IPS-20b (cell line): Measurements from ENCODE around the gene CELA2A.

Source experiments
- H3K27ac ChIP-seq: one replicate; pipeline ENCODE4 v1.5.1; 2013; ENCODE audit warnings: low read length
- H3K27me3 ChIP-seq: 2 replicates; pipeline ENCODE4 v1.6.1; 2013; ENCODE audit warnings: mild to moderate bottlenecking, low read length, inconsistent platforms; ENCODE audit not compliant: insufficient read depth
- H3K36me3 ChIP-seq: 2 replicates; pipeline ENCODE4 v1.6.1; 2013; ENCODE audit warnings: low read depth, mild to moderate bottlenecking, inconsistent platforms, low read length, moderate library complexity; ENCODE audit not compliant: insufficient read depth
- H3K4me1 ChIP-seq: 2 replicates; pipeline ENCODE4 v1.6.1; 2013; ENCODE audit warnings: mild to moderate bottlenecking, control low read depth, inconsistent platforms, low read length, moderate library complexity; ENCODE audit not compliant: insufficient read depth
- H3K4me3 ChIP-seq: 2 replicates; pipeline ENCODE4 v1.5.1; 2013; ENCODE audit warnings: mild to moderate bottlenecking, low read length, inconsistent platforms
- H3K9ac ChIP-seq: 2 replicates; pipeline ENCODE4 v1.6.1; 2013; ENCODE audit warnings: low read depth, mild to moderate bottlenecking, inconsistent platforms, low read length, moderate library complexity
- H3K9me3 ChIP-seq: 2 replicates; pipeline ENCODE4 v1.6.1; 2013; ENCODE audit warnings: mild to moderate bottlenecking, low read depth, low read length, inconsistent platforms; ENCODE audit not compliant: insufficient read depth

CELA2A gene

DNA sequence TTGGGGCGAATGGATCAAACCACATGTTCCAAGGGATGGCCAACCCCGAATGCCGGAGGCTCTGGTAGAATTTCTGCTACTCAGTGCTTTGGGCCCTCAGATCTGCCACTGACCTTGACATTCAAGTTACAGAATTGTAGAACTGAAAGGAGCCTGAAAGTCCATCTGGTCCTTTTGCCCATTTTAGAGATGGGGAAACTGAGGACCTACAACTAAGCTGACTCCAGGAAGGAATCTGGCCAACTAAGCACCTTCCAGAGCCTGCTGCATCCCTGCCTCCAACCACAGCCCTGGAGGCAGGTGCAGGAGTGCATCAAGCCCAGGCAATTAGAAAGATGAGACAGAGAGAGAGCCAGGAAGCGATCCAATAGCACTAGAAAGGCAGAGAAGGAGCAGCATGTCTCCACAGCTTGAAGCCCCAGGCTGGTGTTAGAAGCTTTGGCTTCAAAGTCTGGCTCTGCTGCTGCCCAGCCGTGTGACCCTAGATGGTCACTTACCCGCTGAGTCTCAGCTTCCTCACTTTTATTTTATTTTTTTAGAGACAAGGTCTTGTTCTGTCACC is 19.6 kb upstream of the CELA2A start:
- no peaks in the 10 kb centered on the region for H3K36me3 ChIP-seq
- H3K9me3 ChIP-seq = no peaks in the 10 kb centered on the region
- no peak overlapping the region for H3K4me3 ChIP-seq
- no peaks in the 10 kb centered on the region for H3K4me1 ChIP-seq
- H3K27me3 ChIP-seq = no peaks in the 10 kb centered on the region
- H3K9ac ChIP-seq = no peak overlapping the region
- no peak overlapping the region for H3K27ac ChIP-seq

DNA sequence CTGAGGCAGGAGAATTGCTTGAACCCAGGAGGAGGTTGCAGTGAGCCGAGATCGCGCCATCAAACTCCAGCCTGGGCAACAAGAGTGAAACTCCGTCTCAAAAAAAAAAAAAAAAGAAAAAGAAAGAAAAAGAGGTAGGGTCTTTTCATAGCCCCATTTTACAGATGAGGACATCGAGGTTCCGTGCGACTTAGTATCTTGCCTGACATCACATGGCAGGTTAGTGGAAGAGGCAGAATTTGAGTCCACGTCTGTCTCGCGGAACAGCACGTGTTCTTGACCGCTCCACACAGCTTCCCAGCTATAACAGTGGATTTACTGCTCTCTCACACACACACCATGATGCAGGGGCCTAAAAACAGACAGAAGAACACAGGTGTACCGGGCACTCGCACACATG is 17.2 kb upstream of the CELA2A start:
- no peak overlapping the region for H3K4me3 ChIP-seq
- H3K9ac ChIP-seq = no peak overlapping the region
- H3K36me3 ChIP-seq = no peaks in the 10 kb centered on the region
- no peaks in the 10 kb centered on the region for H3K9me3 ChIP-seq
- H3K27me3 ChIP-seq = no peaks in the 10 kb centered on the region
- no peaks in the 10 kb centered on the region for H3K4me1 ChIP-seq
- no peak overlapping the region for H3K27ac ChIP-seq

DNA sequence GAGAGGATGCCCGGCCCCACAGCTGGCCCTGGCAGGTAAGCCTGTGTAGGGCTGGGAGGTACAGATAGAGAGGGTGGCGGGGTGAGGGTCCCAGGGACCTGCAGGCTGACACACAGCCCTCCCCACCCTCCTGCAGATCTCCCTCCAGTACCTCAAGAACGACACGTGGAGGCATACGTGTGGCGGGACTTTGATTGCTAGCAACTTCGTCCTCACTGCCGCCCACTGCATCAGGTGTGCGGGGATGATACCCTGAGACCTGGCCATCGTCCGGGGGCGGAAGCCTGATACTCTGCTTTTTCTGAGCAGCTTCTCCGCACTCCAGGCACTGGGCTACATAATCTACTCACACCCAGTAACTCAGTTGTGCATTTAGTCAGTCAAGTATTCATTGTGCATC is 16.2 kb upstream of the CELA2A start:
- Histone ChIP-seq H3K27me3 (no peaks in the 10 kb centered on the region), H3K9ac (no peak overlapping the region), H3K27ac (no peak overlapping the region), H3K36me3 (no peaks in the 10 kb centered on the region), H3K9me3 (no peaks in the 10 kb centered on the region), H3K4me1 (no peaks in the 10 kb centered on the region), H3K4me3 (no peak overlapping the region)

DNA sequence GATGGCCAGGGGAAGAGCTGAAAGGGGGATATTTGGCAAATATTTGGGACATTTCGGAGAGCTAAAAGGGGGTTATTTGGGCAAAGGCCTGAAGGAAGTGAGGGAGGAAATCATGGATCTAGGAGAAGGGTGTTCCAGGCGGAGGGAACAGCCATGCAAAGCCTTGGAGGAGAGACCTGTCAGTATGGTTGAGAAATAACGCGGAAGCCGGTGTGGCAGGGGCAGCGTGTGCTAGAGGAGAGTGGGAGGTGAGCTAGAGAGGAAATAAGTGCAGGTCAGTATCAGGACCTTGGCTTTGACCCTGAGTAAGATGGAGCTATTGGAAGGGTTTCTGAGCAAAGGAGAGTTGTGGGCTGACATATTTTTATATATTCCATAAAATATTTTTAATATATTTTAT is 15.3 kb upstream of the CELA2A start:
- no peaks in the 10 kb centered on the region for H3K9me3 ChIP-seq
- H3K36me3 ChIP-seq = no peaks in the 10 kb centered on the region

DNA sequence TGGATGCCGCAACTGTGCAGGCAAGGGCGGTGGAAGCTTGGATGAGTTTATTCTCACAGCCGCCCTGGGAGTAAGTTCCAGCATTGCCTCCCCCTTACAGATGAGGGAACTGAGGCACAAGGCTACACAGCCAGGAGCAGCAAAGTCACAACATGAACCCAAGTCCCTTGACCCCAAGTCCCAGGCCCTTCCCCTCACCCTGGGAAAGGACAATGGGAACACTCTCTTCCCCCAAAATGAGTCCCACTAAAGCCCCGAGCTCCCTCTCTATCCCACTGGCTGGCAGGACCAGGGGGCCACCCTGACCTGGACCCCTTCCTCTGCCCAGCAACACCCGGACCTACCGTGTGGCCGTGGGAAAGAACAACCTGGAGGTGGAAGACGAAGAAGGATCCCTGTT is 14.4 kb upstream of the CELA2A start:
- no peaks in the 10 kb centered on the region for H3K27me3 ChIP-seq
- no peaks in the 10 kb centered on the region for H3K4me1 ChIP-seq

More for the DNA sequence above, 15.3 kb upstream of the CELA2A start:
- no peak overlapping the region for H3K27ac ChIP-seq
- H3K9ac ChIP-seq = no peak overlapping the region
- H3K4me3 ChIP-seq = no peak overlapping the region
- no peaks in the 10 kb centered on the region for H3K4me1 ChIP-seq
- H3K27me3 ChIP-seq = no peaks in the 10 kb centered on the region

DNA sequence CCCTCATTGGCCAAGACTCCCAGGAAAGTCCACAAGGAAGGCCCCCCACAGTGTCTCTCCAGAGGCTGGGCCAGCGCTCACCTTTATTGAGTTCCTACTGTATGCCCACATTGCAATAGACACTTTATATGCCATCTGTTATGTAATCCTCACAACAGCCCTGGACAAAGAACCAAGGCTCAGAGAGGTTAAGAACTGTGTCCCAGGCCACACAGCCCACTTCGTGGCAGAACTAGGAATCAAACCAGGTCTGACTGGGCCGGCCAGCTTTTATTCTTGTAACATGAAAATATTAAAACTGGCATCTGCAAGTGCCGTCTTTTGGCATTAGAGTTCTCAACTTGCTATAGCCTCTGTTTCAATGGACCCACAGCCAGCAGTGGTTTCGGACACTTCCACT is 13.8 kb upstream of the CELA2A start:
- no peaks in the 10 kb centered on the region for H3K9me3 ChIP-seq
- no peaks in the 10 kb centered on the region for H3K36me3 ChIP-seq
- no peak overlapping the region for H3K9ac ChIP-seq
- no peak overlapping the region for H3K4me3 ChIP-seq
- H3K27ac ChIP-seq = no peak overlapping the region
- no peaks in the 10 kb centered on the region for H3K27me3 ChIP-seq
- no peaks in the 10 kb centered on the region for H3K4me1 ChIP-seq

More for the DNA sequence above, 14.4 kb upstream of the CELA2A start:
- Histone ChIP-seq H3K4me3 (no peak overlapping the region), H3K9ac (no peak overlapping the region), H3K9me3 (no peaks in the 10 kb centered on the region), H3K27ac (no peak overlapping the region), H3K36me3 (no peaks in the 10 kb centered on the region)

DNA sequence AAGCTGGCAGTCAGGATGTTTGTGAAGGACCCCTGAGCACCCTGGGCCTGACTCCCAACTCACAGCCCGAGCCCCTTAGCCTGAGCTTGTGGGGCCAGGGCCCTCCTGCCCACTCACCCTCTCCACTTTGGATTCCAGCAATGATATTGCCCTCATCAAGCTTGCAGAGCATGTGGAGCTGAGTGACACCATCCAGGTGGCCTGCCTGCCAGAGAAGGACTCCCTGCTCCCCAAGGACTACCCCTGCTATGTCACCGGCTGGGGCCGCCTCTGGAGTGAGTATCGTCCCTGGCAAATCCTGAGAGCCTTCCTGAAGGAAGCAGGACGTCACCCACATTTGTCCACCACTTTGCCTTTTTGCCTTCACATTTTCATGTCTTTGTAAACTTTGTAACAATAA is 13.3 kb upstream of the CELA2A start:
- Histone ChIP-seq H3K4me1 (no peaks in the 10 kb centered on the region), H3K27me3 (no peaks in the 10 kb centered on the region), H3K9ac (no peak overlapping the region), H3K27ac (no peak overlapping the region), H3K4me3 (no peak overlapping the region), H3K9me3 (no peaks in the 10 kb centered on the region), H3K36me3 (no peaks in the 10 kb centered on the region)

DNA sequence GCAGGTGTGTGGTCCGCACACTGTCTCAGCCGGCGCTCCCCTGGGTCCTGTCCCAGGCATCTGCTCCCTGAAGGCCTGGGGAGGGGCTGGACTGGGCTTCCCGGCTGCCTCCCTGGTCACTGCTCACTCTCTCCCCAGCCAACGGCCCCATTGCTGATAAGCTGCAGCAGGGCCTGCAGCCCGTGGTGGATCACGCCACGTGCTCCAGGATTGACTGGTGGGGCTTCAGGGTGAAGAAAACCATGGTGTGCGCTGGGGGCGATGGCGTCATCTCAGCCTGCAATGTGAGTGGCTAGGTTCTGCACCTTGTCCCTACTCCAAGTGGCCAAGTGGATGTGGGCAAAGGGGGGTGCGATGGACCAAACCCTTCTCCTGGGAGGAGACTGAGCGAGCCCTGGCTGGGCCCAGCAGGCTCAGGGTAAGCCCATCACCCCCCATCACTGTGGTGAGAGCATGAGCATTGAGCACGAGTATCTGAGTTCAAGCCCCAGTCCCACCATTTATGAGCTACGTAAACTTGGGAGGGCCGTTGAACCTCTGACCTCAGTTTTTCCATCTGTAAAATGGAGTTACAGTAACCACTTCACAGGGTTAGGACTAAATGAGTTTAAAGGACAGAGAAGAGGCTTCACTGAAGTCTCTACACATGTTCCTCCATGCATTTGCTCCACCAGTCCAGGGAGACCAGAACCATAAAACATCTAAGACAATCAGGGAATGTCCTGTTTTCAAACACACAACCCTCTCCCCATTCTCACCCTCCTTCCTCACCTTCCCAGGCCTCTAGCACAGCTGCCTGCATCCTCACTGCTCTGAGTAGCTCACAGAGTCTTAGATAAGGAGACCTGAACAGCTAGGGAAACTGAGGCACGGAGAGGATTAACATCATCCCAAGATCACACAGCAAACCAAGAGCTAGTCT is 11.8 kb upstream of the CELA2A start:
- no peak overlapping the region for H3K27ac ChIP-seq
- H3K4me3 ChIP-seq = no peak overlapping the region
- H3K9ac ChIP-seq = no peak overlapping the region
- no peaks in the 10 kb centered on the region for H3K4me1 ChIP-seq
- no peaks in the 10 kb centered on the region for H3K27me3 ChIP-seq
- H3K36me3 ChIP-seq = no peaks in the 10 kb centered on the region
- no peaks in the 10 kb centered on the region for H3K9me3 ChIP-seq

DNA sequence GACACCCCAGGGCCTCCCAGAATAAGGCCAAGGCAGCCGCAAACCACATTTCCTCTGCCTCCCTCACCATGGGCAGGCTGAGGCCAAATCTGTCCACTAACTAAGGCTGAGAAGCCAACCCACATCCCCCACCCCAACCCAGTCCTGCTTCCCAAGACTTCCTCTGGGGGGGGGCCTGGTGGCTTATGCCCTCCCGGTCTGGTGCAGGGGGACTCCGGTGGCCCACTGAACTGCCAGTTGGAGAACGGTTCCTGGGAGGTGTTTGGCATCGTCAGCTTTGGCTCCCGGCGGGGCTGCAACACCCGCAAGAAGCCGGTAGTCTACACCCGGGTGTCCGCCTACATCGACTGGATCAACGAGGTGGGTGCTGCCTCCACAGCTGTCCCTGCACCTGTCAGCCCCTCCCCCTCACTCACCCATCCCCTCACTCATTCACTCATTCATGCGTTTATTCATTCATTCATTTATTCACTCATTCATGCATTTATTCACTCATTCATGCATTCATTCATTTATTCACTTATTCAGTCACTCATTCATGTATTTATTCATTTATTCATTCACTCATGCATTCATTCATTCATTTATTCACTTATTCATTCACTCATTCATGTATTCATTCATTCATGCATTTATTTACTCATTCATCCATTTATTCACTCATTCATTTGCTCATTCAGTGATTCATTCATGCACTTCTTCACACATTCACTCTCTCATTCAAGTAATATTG is 11.0 kb upstream of the CELA2A start:
- Histone ChIP-seq H3K36me3 (no peaks in the 10 kb centered on the region), H3K4me3 (no peak overlapping the region), H3K27me3 (no peaks in the 10 kb centered on the region), H3K27ac (no peak overlapping the region), H3K9ac (no peak overlapping the region), H3K9me3 (no peaks in the 10 kb centered on the region), H3K4me1 (no peaks in the 10 kb centered on the region)

DNA sequence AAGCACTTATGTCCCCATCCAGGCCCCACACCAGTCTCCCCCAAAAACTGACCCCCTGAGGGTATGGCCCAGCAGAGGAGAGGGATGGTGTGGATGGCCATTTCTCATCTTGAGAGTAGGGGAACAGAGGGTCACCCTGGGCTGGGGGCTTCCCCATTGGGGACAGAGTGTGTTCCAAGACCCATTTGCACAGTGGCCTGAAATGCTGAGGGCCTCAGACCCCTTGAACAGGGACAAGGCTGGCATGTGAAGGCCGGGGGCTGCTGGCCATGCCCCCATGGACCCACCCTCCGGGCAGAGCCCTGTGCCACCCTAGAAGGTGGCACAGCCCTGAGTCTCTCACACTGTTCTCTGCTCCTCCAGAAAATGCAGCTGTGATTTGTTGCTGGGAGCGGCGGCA is 10.3 kb upstream of the CELA2A start:
- Histone ChIP-seq H3K9me3 (no peaks in the 10 kb centered on the region), H3K27ac (no peak overlapping the region), H3K4me1 (no peaks in the 10 kb centered on the region), H3K27me3 (no peaks in the 10 kb centered on the region), H3K4me3 (no peak overlapping the region), H3K36me3 (no peaks in the 10 kb centered on the region), H3K9ac (no peak overlapping the region)

DNA sequence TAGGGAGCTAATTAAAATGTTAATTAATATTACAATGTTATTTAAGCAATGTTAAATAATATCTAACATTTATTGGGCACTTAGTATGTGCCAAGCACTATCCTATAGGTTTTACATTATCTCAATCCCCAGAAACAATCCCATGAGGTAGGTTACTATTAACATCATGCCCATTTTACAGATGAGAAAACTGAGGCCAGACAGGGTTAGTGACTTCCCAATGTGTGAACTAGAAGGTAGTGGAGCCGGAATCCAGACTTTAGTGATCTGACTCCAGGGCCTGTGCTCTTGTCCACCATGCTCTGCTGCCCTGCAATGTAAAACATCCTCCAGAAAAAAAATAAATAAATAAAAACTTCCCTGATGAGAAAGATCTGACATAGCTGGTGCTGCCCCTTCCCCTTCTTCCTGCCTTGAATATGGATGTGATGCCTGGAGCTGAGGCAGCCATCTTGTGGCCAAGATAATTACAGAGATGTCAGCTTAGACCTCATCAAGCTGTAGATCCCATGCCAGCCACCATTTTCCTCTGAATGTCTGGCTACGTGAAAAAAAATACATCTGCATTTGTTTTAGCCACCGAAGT is 7.6 kb upstream of the CELA2A start:
- H3K9ac ChIP-seq = no peak overlapping the region
- H3K4me3 ChIP-seq = no peak overlapping the region
- H3K27ac ChIP-seq = no peak overlapping the region
- no peaks in the 10 kb centered on the region for H3K36me3 ChIP-seq
- H3K4me1 ChIP-seq = no peaks in the 10 kb centered on the region
- no peaks in the 10 kb centered on the region for H3K9me3 ChIP-seq
- H3K27me3 ChIP-seq = no peaks in the 10 kb centered on the region
